ENCODE data around the gene RFX5.
A peak's percentile ranks its signal among the peaks of the same experiment; 100 is the strongest.
"Not testable (repeated sequence)": the region's sequence is repeated elsewhere in the genome, so short reads cannot be mapped to it uniquely, and the experiment has no call there.

Gene RFX5

GRCh38 chr1:151346769-151347522 is at the start of gene RFX5:
TSS of gene RFX5 (minus strand) at chr1:151347252. CDS start at chr1:151346320, 932 bp downstream.
- no peaks in the 10 kb centered on the region for H3K27me3 ChIP-seq (ENCODE audit: low read length)
- peak within 1 kb of the TSS; percentile 95 for H3K4me2 ChIP-seq (ENCODE audit: low read depth, low read length, poor library complexity, severe bottlenecking)
- H3K9me2 ChIP-seq (replicated peaks; ENCODE audit: insufficient read depth, low read length): no peaks in the 10 kb centered on the region
- H2AFZ ChIP-seq (ENCODE audit: low read depth, low read length, severe bottlenecking): peak within 1 kb of the TSS; percentile 81
- peak within 1 kb of the TSS; percentile 72 for H3K4me3 ChIP-seq (ENCODE audit: insufficient read depth, low read length, poor library complexity, severe bottlenecking)
- no peak for TF ChIP-seq EZH2phosphoT487 (conservative IDR thresholded peaks at IDR 0.05; ENCODE audit: low read length)
- no peak for TF ChIP-seq CTCF (IDR thresholded peaks at IDR 0.05; ENCODE audit: insufficient read depth, low read length, poor library complexity, severe bottlenecking)
- no peaks in the 10 kb centered on the region for H3K36me3 ChIP-seq (ENCODE audit: low read length)
- peak within 1 kb of the TSS; percentile 72 for H3K9ac ChIP-seq (ENCODE audit: low read length)
- peaks cover 3% of the 10 kb centered on the region; the same call in 1 of the 2 replicates for H3F3A ChIP-seq (ENCODE audit: insufficient read depth)
- peaks cover 11% of the 10 kb centered on the region for H3K79me2 ChIP-seq (ENCODE audit: insufficient read depth, low read length)
- H3K9me3 ChIP-seq (ENCODE audit: insufficient read depth, low read length): no peaks in the 10 kb centered on the region; the same call in 1 of the 2 replicates
- peak within 1 kb of the TSS; percentile 83 for H3K27ac ChIP-seq (ENCODE audit: low read depth, low read length)
- no peaks in the 10 kb centered on the region for H4K20me1 ChIP-seq (ENCODE audit: low read depth, low read length)

GRCh38 chr1:151396265-151396664 is 49.2 kb upstream of the RFX5 start:
- not testable (repeated sequence) for H3F3A ChIP-seq (ENCODE audit: insufficient read depth); H3K27ac ChIP-seq (ENCODE audit: low read depth, low read length); H4K20me1 ChIP-seq (ENCODE audit: low read depth, low read length); H3K9me2 ChIP-seq (replicated peaks; ENCODE audit: insufficient read depth, low read length); H3K4me2 ChIP-seq (ENCODE audit: low read depth, low read length, poor library complexity, severe bottlenecking); H3K36me3 ChIP-seq (ENCODE audit: low read length); H2AFZ ChIP-seq (ENCODE audit: low read depth, low read length, severe bottlenecking); H3K9me3 ChIP-seq (ENCODE audit: insufficient read depth, low read length); H3K27me3 ChIP-seq (ENCODE audit: low read length); H3K4me3 ChIP-seq (ENCODE audit: insufficient read depth, low read length, poor library complexity, severe bottlenecking); H3K9ac ChIP-seq (ENCODE audit: low read length)
- peaks cover 20% of the 10 kb centered on the region for H3K79me2 ChIP-seq (ENCODE audit: insufficient read depth, low read length)

GRCh38 chr1:151393583-151393982 is 46.5 kb upstream of the RFX5 start:
- H3K36me3 ChIP-seq (ENCODE audit: low read length): no peaks in the 10 kb centered on the region
- H3K4me2 ChIP-seq (ENCODE audit: low read depth, low read length, poor library complexity, severe bottlenecking): no peak overlapping the region
- no peaks in the 10 kb centered on the region for H4K20me1 ChIP-seq (ENCODE audit: low read depth, low read length)
- no peaks in the 10 kb centered on the region for H3K9me3 ChIP-seq (ENCODE audit: insufficient read depth, low read length)
- H3K79me2 ChIP-seq (ENCODE audit: insufficient read depth, low read length): no peaks in the 10 kb centered on the region
- H3K4me3 ChIP-seq (ENCODE audit: insufficient read depth, low read length, poor library complexity, severe bottlenecking): no peak overlapping the region
- no peaks in the 10 kb centered on the region for H3F3A ChIP-seq (ENCODE audit: insufficient read depth)
- no peaks in the 10 kb centered on the region for H3K9me2 ChIP-seq (replicated peaks; ENCODE audit: insufficient read depth, low read length)
- no peaks in the 10 kb centered on the region for H3K27me3 ChIP-seq (ENCODE audit: low read length)
- no peak for TF ChIP-seq CTCF (IDR thresholded peaks at IDR 0.05; ENCODE audit: insufficient read depth, low read length, poor library complexity, severe bottlenecking)
- no peak for TF ChIP-seq EZH2phosphoT487 (conservative IDR thresholded peaks at IDR 0.05; ENCODE audit: low read length)
- H2AFZ ChIP-seq (ENCODE audit: low read depth, low read length, severe bottlenecking): no peak overlapping the region
- H3K27ac ChIP-seq (ENCODE audit: low read depth, low read length): no peak overlapping the region
- H3K9ac ChIP-seq (ENCODE audit: low read length): no peak overlapping the region

- Histone ChIP-seq H3K27me3 (ENCODE audit: low read length) (no peaks in the 10 kb centered on the region), H3K4me2 (ENCODE audit: low read depth, low read length, poor library complexity, severe bottlenecking) (no peak overlapping the region), H3K9me3 (ENCODE audit: insufficient read depth, low read length) (no peaks in the 10 kb centered on the region), H3K4me3 (ENCODE audit: insufficient read depth, low read length, poor library complexity, severe bottlenecking) (no peak overlapping the region), H3K9me2 (replicated peaks; ENCODE audit: insufficient read depth, low read length) (no peaks in the 10 kb centered on the region), H3K36me3 (ENCODE audit: low read length) (no peaks in the 10 kb centered on the region), H3K27ac (ENCODE audit: low read depth, low read length) (no peak overlapping the region), H2AFZ (ENCODE audit: low read depth, low read length, severe bottlenecking) (no peak overlapping the region), H3K79me2 (ENCODE audit: insufficient read depth, low read length) (no peaks in the 10 kb centered on the region), H3F3A (ENCODE audit: insufficient read depth) (no peaks in the 10 kb centered on the region), H4K20me1 (ENCODE audit: low read depth, low read length) (no peaks in the 10 kb centered on the region), H3K9ac (ENCODE audit: low read length) (no peak overlapping the region)
- TF ChIP-seq CTCF (IDR thresholded peaks at IDR 0.05; ENCODE audit: insufficient read depth, low read length, poor library complexity, severe bottlenecking) (no peak), EZH2phosphoT487 (conservative IDR thresholded peaks at IDR 0.05; ENCODE audit: low read length) (no peak)
These were observed 44.1 kb upstream of the RFX5 start for GRCh38 chr1:151391079-151391563.

GRCh38 chr1:151390221-151391078 is 43.4 kb upstream of the RFX5 start:
- not testable (repeated sequence) for H3K79me2 ChIP-seq (ENCODE audit: insufficient read depth, low read length); H3K9me3 ChIP-seq (ENCODE audit: insufficient read depth, low read length); H3K9ac ChIP-seq (ENCODE audit: low read length); H3F3A ChIP-seq (ENCODE audit: insufficient read depth); H3K36me3 ChIP-seq (ENCODE audit: low read length); H3K4me3 ChIP-seq (ENCODE audit: insufficient read depth, low read length, poor library complexity, severe bottlenecking); H3K27ac ChIP-seq (ENCODE audit: low read depth, low read length); H3K27me3 ChIP-seq (ENCODE audit: low read length); H3K4me2 ChIP-seq (ENCODE audit: low read depth, low read length, poor library complexity, severe bottlenecking); H4K20me1 ChIP-seq (ENCODE audit: low read depth, low read length); H2AFZ ChIP-seq (ENCODE audit: low read depth, low read length, severe bottlenecking); H3K9me2 ChIP-seq (replicated peaks; ENCODE audit: insufficient read depth, low read length)

All from SU-DHL-6 (cell line).